HepG2 (cell line): ENCODE measurements around the gene FRMD5. TPM values are rescaled to one million over a fixed set of nuclear protein-coding genes. Genes with fewer than 3 reads are reported as not detected.

ENCODE experiments used
- ATAC-seq: fragments of 200-7000 bp; cut with Tn5 transposase; 3 replicates; pipeline ENCODE4 v1.9.1; 2020; ENCODE audit warnings: mild to moderate bottlenecking, moderate library complexity
- BruUV-seq: library from RNA; stranded (reverse); fragments of 400-500 nt; replicated peaks from 2 replicates; lab custom pipeline; 2021; lab: Mats Ljungman, UMichigan
- CTCF ChIA-PET: fragments of 300-600 bp; formaldehyde crosslinking; extraction: SDS; loops from one replicate; lab custom pipeline; 2021; ENCODE audit warnings: low total read pairs, inconsistent platforms, low intra/inter-chr PET ratio; lab: Yijun Ruan, JAX
- POLR2A ChIA-PET: fragments of 350-600 bp; sonication (Branson Sonifier 250); formaldehyde crosslinking; loops from one replicate; lab custom pipeline; 2020; ENCODE audit warnings: antibody characterized with exemption, inconsistent platforms; lab: Yijun Ruan, JAX
- DNase-seq: peaks from one replicate; pipeline ENCODE4 v3.0.0-alpha.2; 2015; ENCODE audit warnings: low spot score
- FAIRE-seq: peaks from 3 replicates; lab custom pipeline; 2011; peaks lifted over from hg19 to GRCh38; lab: Jason Lieb, UNC
- H2AFZ ChIP-seq: one replicate; pipeline ENCODE4 v1.6.1; 2011; ENCODE audit warnings: low read length, inconsistent platforms
- H3K27ac ChIP-seq: fragments of 300-600 bp; 3 replicates; pipeline ENCODE4 v1.8.0; 2011; ENCODE audit warnings: mixed run types, mild to moderate bottlenecking, mixed read lengths, low read length, inconsistent platforms; ENCODE audit not compliant: insufficient read depth; ENCODE audit errors: extremely low read length
- H3K27me3 ChIP-seq, 2 experiments: fragments of 200-600 bp in 1 of 2; 2 replicates in 1 of 2; 3 replicates in 1 of 2; pipeline versions ENCODE4 v1.6.0 to v1.8.0; 2011; ENCODE audit warnings: low read length in 2 of 2, mild to moderate bottlenecking in 2 of 2, moderate library complexity in 2 of 2, inconsistent platforms in 1 of 2; ENCODE audit not compliant: insufficient read depth in 2 of 2, control insufficient read depth in 1 of 2
- H3K36me3 ChIP-seq, 2 experiments: fragments of 200-600 bp in 1 of 2; replicated peaks in 1 of 2; 2 replicates in 1 of 2; 3 replicates in 1 of 2; pipeline versions ENCODE4 v1.5.1 to v1.8.0; 2011; ENCODE audit warnings: low read length in 2 of 2, inconsistent platforms in 1 of 2; ENCODE audit not compliant: insufficient read depth in 2 of 2, control insufficient read depth in 1 of 2
- H3K4me1 ChIP-seq: 2 replicates; pipeline ENCODE4 v1.5.1; 2012; ENCODE audit warnings: low read length, inconsistent platforms; ENCODE audit not compliant: insufficient read depth
- H3K4me2 ChIP-seq: 2 replicates; pipeline ENCODE4 v1.6.0; 2011; ENCODE audit warnings: low read depth, low read length, inconsistent platforms
- H3K4me3 ChIP-seq, 3 experiments: fragments of 200-600 bp in 1 of 3; sonication (generic), shearing (Covaris generic) in 1 of 3; replicated peaks in 1 of 3; 2 replicates each; pipeline ENCODE4 v1.5.1; 2011 to 2016; ENCODE audit warnings: low read length in 3 of 3, inconsistent platforms in 2 of 3, low read depth in 2 of 3, mild to moderate bottlenecking in 2 of 3, control low read depth in 1 of 3, mixed read lengths in 1 of 3; ENCODE audit not compliant: insufficient read depth in 1 of 3
- H3K79me2 ChIP-seq: one replicate; pipeline ENCODE4 v1.6.1; 2011; ENCODE audit warnings: low read length, inconsistent platforms; ENCODE audit not compliant: insufficient read depth
- H3K9ac ChIP-seq: 2 replicates; pipeline ENCODE4 v1.6.0; 2011; ENCODE audit warnings: mild to moderate bottlenecking, low read depth, low read length, inconsistent platforms; ENCODE audit not compliant: insufficient read depth
- H3K9me3 ChIP-seq: 2 replicates; pipeline ENCODE4 v1.5.1; 2012; ENCODE audit warnings: mild to moderate bottlenecking, low read length
- H4K20me1 ChIP-seq: 2 replicates; pipeline ENCODE4 v1.6.0; 2011; ENCODE audit warnings: inconsistent platforms, mild to moderate bottlenecking, low read length, moderate library complexity; ENCODE audit not compliant: insufficient read depth
- BCL3 ChIP-seq: sonication (generic); formaldehyde crosslinking; IDR thresholded peaks from 2 replicates; pipeline ENCODE4 v1.5.1; 2020; ENCODE audit warnings: mild to moderate bottlenecking, missing genetic modification reagents, moderate library complexity
- CHD4 ChIP-seq: fragments of 200-600 bp; sonication (generic); IDR thresholded peaks from 2 replicates; pipeline ENCODE4 v1.7.0; 2017; ENCODE audit warnings: mild to moderate bottlenecking, low read length, borderline replicate concordance
- FOXC1 ChIP-seq: sonication (generic); formaldehyde crosslinking; IDR thresholded peaks from 2 replicates; pipeline ENCODE4 v1.8.0; 2022; ENCODE audit warnings: mild to moderate bottlenecking, missing genetic modification reagents, borderline replicate concordance
- KDM5A ChIP-seq: fragments of 200-600 bp; sonication (generic); IDR thresholded peaks from 2 replicates; pipeline ENCODE4 v1.7.0; 2018; ENCODE audit warnings: antibody characterized with exemption, mild to moderate bottlenecking, low read length, borderline replicate concordance
- LCORL ChIP-seq, 2 experiments: fragments of 450-650 bp in 1 of 2; sonication (generic) in 1 of 2; formaldehyde crosslinking in 1 of 2; IDR thresholded peaks; 2 replicates each; pipeline versions ENCODE4 v1.5.0 to v1.6.1; 2017 to 2020; ENCODE audit warnings: antibody characterized with exemption in 1 of 2, missing genetic modification reagents in 1 of 2
- MTF1 ChIP-seq: sonication (generic); formaldehyde crosslinking; IDR thresholded peaks from 2 replicates; pipeline ENCODE4 v1.5.0; 2020; ENCODE audit warnings: missing genetic modification reagents
- NONO ChIP-seq, 2 experiments: fragments of 450-650 bp in 1 of 2; sonication (generic) in 1 of 2; formaldehyde crosslinking in 1 of 2; IDR thresholded peaks in 1 of 2; conservative IDR thresholded peaks in 1 of 2; 2 replicates each; pipeline versions ENCODE4 v1.6.1 to v1.8.0; 2017 to 2022; ENCODE audit warnings: mild to moderate bottlenecking in 1 of 2, missing genetic modification reagents in 1 of 2, moderate library complexity in 1 of 2
- ZKSCAN8 ChIP-seq: IDR thresholded peaks from 2 replicates; pipeline ENCODE4 v1.6.1; 2016; ENCODE audit warnings: borderline replicate concordance, missing genetic modification reagents, missing compliant biosample characterization
- ZMYM3 ChIP-seq: sonication (generic); formaldehyde crosslinking; IDR thresholded peaks from 2 replicates; pipeline ENCODE4 v1.5.1; 2020; ENCODE audit warnings: mild to moderate bottlenecking, missing genetic modification reagents
- ZNF558 ChIP-seq: sonication (generic); formaldehyde crosslinking; IDR thresholded peaks from 2 replicates; pipeline ENCODE4 v1.9.0; 2022; ENCODE audit warnings: mild to moderate bottlenecking, missing genetic modification reagents, borderline replicate concordance
- ZNF646 ChIP-seq: sonication (generic); formaldehyde crosslinking; IDR thresholded peaks from 2 replicates; pipeline ENCODE4 v1.9.0; 2021; ENCODE audit warnings: mild to moderate bottlenecking, missing genetic modification reagents
- in situ Hi-C: cut with HindIII; loops from 2 replicates; pipeline ENCODE4 v1.10.0; 2017; ENCODE audit warnings: low pct_unique_long_range_greater_than_20kb; ENCODE audit not compliant: extremely low pct_ligation_motif_present
- intact Hi-C: fragments of 100-400 bp; cut with micrococcal nuclease; formaldehyde crosslinking; loops from one replicate; pipeline ENCODE4 v1.10.0; 2022; ENCODE audit not compliant: unreplicated experiment
- polyA plus RNA-seq, 8 experiments: library from polyadenylated mRNA; depleted of rRNA in 3 of 8; stranded (reverse) in 7 of 8; unstranded in 1 of 8; fragments of >200 nt; fragmentation: Illumina TruSeq in 4 of 8; extraction: Trizol in 4 of 8; gene quantifications; 2 replicates each; pipeline versions ENCODE4 v1.2.1 to v1.2.3, GENCODE V29; 2011 to 2016; ENCODE audit warnings: low read depth in 4 of 8, missing spikeins in 1 of 8, mixed read lengths in 1 of 8; ENCODE audit not compliant: insufficient read depth in 1 of 8
- total RNA-seq, 5 experiments: library from RNA; depleted of rRNA; stranded (reverse); fragments of >200 nt; fragmentation: Illumina TruSeq; extraction: Trizol; gene quantifications; 2 replicates each; pipeline ENCODE4 v1.2.3, GENCODE V29; 2016; ENCODE audit warnings: low read depth in 1 of 5

Gene FRMD5
- total and polyA plus RNA-seq, 2 of the 13 experiments (the other 11 are each of a cell fraction or from before 2014, with no cell fraction given), result 0.93 to 1.5 TPM

- in situ Hi-C loops, result no loop called here
Measured at GRCh38 chr15:44147636-44148035, 47.4 kb downstream of the FRMD5 start.

More at GRCh38 chr15:44147636-44148035, 47.4 kb downstream of the FRMD5 start:
- Histone ChIP-seq H3K79me2 (no peaks in the 10 kb centered on the region), H3K36me3 (no peaks in the 10 kb centered on the region), H3K27ac (no peak overlapping the region), H3K9me3 (no peaks in the 10 kb centered on the region), H4K20me1 (no peaks in the 10 kb centered on the region), H3K4me3 (no peak overlapping the region), H3K4me1 (no peaks in the 10 kb centered on the region), H3K4me2 (no peak overlapping the region), H2AFZ (no peak overlapping the region), H3K9ac (no peak overlapping the region), H3K27me3 (no peaks in the 10 kb centered on the region; a peak in 1 of 5 replicates)
- no peak for FAIRE-seq
- TF ChIP-seq MTF1 (CRISPR knock-in tag) (no peak), ZKSCAN8 (CRISPR knock-in tag) (no peak), LCORL (IDR thresholded peaks at IDR 0.05) (no peak), LCORL (CRISPR knock-in tag; IDR thresholded peaks at IDR 0.05) (no peak), ZNF558 (CRISPR knock-in tag) (no peak), ZNF646 (CRISPR knock-in tag) (no peak), NONO (IDR thresholded peaks at IDR 0.05) (no peak), NONO (CRISPR knock-in tag; conservative IDR thresholded peaks at IDR 0.05) (no peak), FOXC1 (no peak), BCL3 (CRISPR knock-in tag) (no peak), ZMYM3 (CRISPR knock-in tag) (no peak), CHD4 (no peak), KDM5A (no peak)
- intact Hi-C loops, result no loop called here
- ChIA-PET CTCF (no interaction called here), POLR2A (no interaction called here)
- BruUV-seq, result no TSS peak
- DNase-seq, result no peak
- ATAC-seq, result no peak
